ENCODE measurements around the gene EGFR.

Gene EGFR

GRCh38 chr7:55105952-55106351 is 87.1 kb downstream of the EGFR start:
- TF ChIP-seq CTCF (IDR thresholded peaks at IDR 0.05; ENCODE audit: low read length) (no peak), EZH2 (IDR thresholded peaks at IDR 0.05; ENCODE audit: borderline replicate concordance, low read length) (no peak)
- H4K20me1 ChIP-seq (ENCODE audit: insufficient read depth, low read length) = no peaks in the 10 kb centered on the region
- no peaks in the 10 kb centered on the region for H3K9me2 ChIP-seq (ENCODE audit: low read depth, low read length)
- no peaks in the 10 kb centered on the region for H3K36me3 ChIP-seq (ENCODE audit: insufficient read depth, low read length)
- H3F3A ChIP-seq (ENCODE audit: insufficient read depth, low read length) = no peaks in the 10 kb centered on the region
- no peak overlapping the region for H3K4me2 ChIP-seq (ENCODE audit: low read length)
- H3K27me3 ChIP-seq (ENCODE audit: insufficient read depth, low read length) = no peaks in the 10 kb centered on the region
- no peaks in the 10 kb centered on the region for H3K4me1 ChIP-seq (ENCODE audit: insufficient read depth, low read length, severe bottlenecking)
- H2AFZ ChIP-seq (ENCODE audit: low read length) = no peak overlapping the region
- no peaks in the 10 kb centered on the region for H3K9me3 ChIP-seq (ENCODE audit: low read length)
- H3K79me2 ChIP-seq (ENCODE audit: insufficient read depth, low read length) = no peaks in the 10 kb centered on the region
- H3K27ac ChIP-seq (ENCODE audit: low read depth, low read length, poor library complexity, severe bottlenecking) = no peak overlapping the region
- H3K9ac ChIP-seq (ENCODE audit: low read length) = no peak overlapping the region
- no peak overlapping the region for H3K4me3 ChIP-seq (ENCODE audit: low read depth, low read length, poor library complexity, severe bottlenecking)

GRCh38 chr7:55107946-55108345 is 89.1 kb downstream of the EGFR start:
- Histone ChIP-seq H3K9ac (ENCODE audit: low read length) (no peak overlapping the region), H4K20me1 (ENCODE audit: insufficient read depth, low read length) (no peaks in the 10 kb centered on the region), H3K36me3 (ENCODE audit: insufficient read depth, low read length) (no peaks in the 10 kb centered on the region), H2AFZ (ENCODE audit: low read length) (no peak overlapping the region), H3K9me2 (ENCODE audit: low read depth, low read length) (no peaks in the 10 kb centered on the region), H3K4me3 (ENCODE audit: low read depth, low read length, poor library complexity, severe bottlenecking) (no peak overlapping the region), H3K27me3 (ENCODE audit: insufficient read depth, low read length) (no peaks in the 10 kb centered on the region), H3K4me1 (ENCODE audit: insufficient read depth, low read length, severe bottlenecking) (no peaks in the 10 kb centered on the region), H3K9me3 (ENCODE audit: low read length) (no peaks in the 10 kb centered on the region), H3K27ac (ENCODE audit: low read depth, low read length, poor library complexity, severe bottlenecking) (no peak overlapping the region), H3F3A (ENCODE audit: insufficient read depth, low read length) (no peaks in the 10 kb centered on the region), H3K4me2 (ENCODE audit: low read length) (no peak overlapping the region), H3K79me2 (ENCODE audit: insufficient read depth, low read length) (no peaks in the 10 kb centered on the region)
- no peak for TF ChIP-seq EZH2 (IDR thresholded peaks at IDR 0.05; ENCODE audit: borderline replicate concordance, low read length)
- TF ChIP-seq CTCF (IDR thresholded peaks at IDR 0.05; ENCODE audit: low read length) = no peak

- Histone ChIP-seq H3K4me3 (ENCODE audit: low read depth, low read length, poor library complexity, severe bottlenecking) (no peak overlapping the region), H3K36me3 (ENCODE audit: insufficient read depth, low read length) (no peaks in the 10 kb centered on the region), H3K9me2 (ENCODE audit: low read depth, low read length) (no peaks in the 10 kb centered on the region), H3K27me3 (ENCODE audit: insufficient read depth, low read length) (no peaks in the 10 kb centered on the region), H3F3A (ENCODE audit: insufficient read depth, low read length) (no peaks in the 10 kb centered on the region), H2AFZ (ENCODE audit: low read length) (no peak overlapping the region), H3K4me1 (ENCODE audit: insufficient read depth, low read length, severe bottlenecking) (no peaks in the 10 kb centered on the region), H4K20me1 (ENCODE audit: insufficient read depth, low read length) (no peaks in the 10 kb centered on the region), H3K79me2 (ENCODE audit: insufficient read depth, low read length) (no peaks in the 10 kb centered on the region), H3K4me2 (ENCODE audit: low read length) (no peak overlapping the region), H3K9me3 (ENCODE audit: low read length) (no peaks in the 10 kb centered on the region), H3K27ac (ENCODE audit: low read depth, low read length, poor library complexity, severe bottlenecking) (no peak overlapping the region), H3K9ac (ENCODE audit: low read length) (no peak overlapping the region)
- TF ChIP-seq CTCF (IDR thresholded peaks at IDR 0.05; ENCODE audit: low read length) (no peak), EZH2 (IDR thresholded peaks at IDR 0.05; ENCODE audit: borderline replicate concordance, low read length) (no peak)
Observed at GRCh38 chr7:55108401-55108800, 89.6 kb downstream of the EGFR start.

Data from OCI-LY1 (cell line).